Esophagus muscularis mucosa (tissue), 4 donors: ENCODE data around the gene SLC25A22. TPM values are rescaled to one million over a fixed set of nuclear protein-coding genes. Genes with fewer than 3 reads are reported as not detected.

Experiments used
- DNase-seq: peaks from one replicate; pipeline ENCODE4 v3.0.0-alpha.2; 2017; ENCODE audit errors: extremely low spot score
- H3K27ac ChIP-seq, 4 donors: fragments of 200-600 bp; sonication (generic); replicated peaks in 1 of 4; 1 replicate in 3 of 4; 2 replicates in 1 of 4; pipeline ENCODE4 v1.5.1; 2016 to 2019; ENCODE audit warnings: mild to moderate bottlenecking in 1 of 4
- H3K27me3 ChIP-seq, 4 donors: fragments of 200-600 bp; sonication (generic); one replicate each; pipeline versions ENCODE4 v1.5.1 to v1.6.0; 2016 to 2019
- H3K36me3 ChIP-seq, 4 donors: fragments of 200-600 bp; sonication (generic); one replicate each; pipeline ENCODE4 v1.5.1; 2016 to 2019
- H3K4me1 ChIP-seq, 4 donors: fragments of 200-600 bp; sonication (generic); one replicate each; pipeline ENCODE4 v1.5.1; 2016 to 2019
- H3K4me3 ChIP-seq, 4 donors: fragments of 200-600 bp; sonication (generic); 1 replicate in 2 of 4; 2 replicates in 2 of 4; pipeline ENCODE4 v1.5.1; 2016 to 2019; ENCODE audit warnings: mild to moderate bottlenecking in 4 of 4, moderate library complexity in 1 of 4
- H3K9me3 ChIP-seq, 4 donors: fragments of 200-600 bp; sonication (generic); 1 replicate in 3 of 4; 2 replicates in 1 of 4; pipeline ENCODE4 v1.5.1; 2016 to 2019
- EP300 ChIP-seq: sonication (generic); formaldehyde crosslinking; IDR thresholded peaks from one replicate; pipeline ENCODE4 v1.6.1; 2017; ENCODE audit warnings: antibody characterized with exemption
- POLR2A ChIP-seq: fragments of 450-650 bp; IDR thresholded peaks from one replicate; pipeline ENCODE4 v1.6.1; 2017; ENCODE audit warnings: antibody characterized with exemption, moderate library complexity, mild to moderate bottlenecking, low read depth
- POLR2AphosphoS5 ChIP-seq, 2 donors: sonication (generic); formaldehyde crosslinking; IDR thresholded peaks; one replicate each; pipeline ENCODE4 v1.6.1; 2017; ENCODE audit warnings: antibody characterized with exemption in 2 of 2
- WGBS: methylation state at CpG from one replicate; pipeline ENCODE4 v1.1.5; 2018; 5-methylcytosine and 5-hydroxymethylcytosine counted together
- intact Hi-C: fragments of 100-400 bp; cut with DNase I; formaldehyde crosslinking; loops from one replicate; pipeline ENCODE4 v1.15.1; 2023
- total RNA-seq, 4 donors: library from RNA; depleted of rRNA; stranded (reverse); fragments of >200 nt; gene quantifications; one replicate each; pipeline versions ENCODE4 v1.1.0 to v1.2.1, GENCODE V29; 2016
- TF ChIP-seq, protein P1 (sequence below), 3 experiments: fragments of 200-600 bp in 2 of 3; fragments of 450-650 bp in 1 of 3; sonication (generic) in 2 of 3; IDR thresholded peaks; one replicate each; pipeline ENCODE4 v1.5.1; 2017 to 2019; ENCODE audit warnings: antibody characterized with exemption in 3 of 3, mild to moderate bottlenecking in 2 of 3, moderate library complexity in 1 of 3

Gene SLC25A22
- total RNA-seq, 4 donors from 2014 or later = 5.0 to 11.0 (median 9.5) TPM

DNA sequence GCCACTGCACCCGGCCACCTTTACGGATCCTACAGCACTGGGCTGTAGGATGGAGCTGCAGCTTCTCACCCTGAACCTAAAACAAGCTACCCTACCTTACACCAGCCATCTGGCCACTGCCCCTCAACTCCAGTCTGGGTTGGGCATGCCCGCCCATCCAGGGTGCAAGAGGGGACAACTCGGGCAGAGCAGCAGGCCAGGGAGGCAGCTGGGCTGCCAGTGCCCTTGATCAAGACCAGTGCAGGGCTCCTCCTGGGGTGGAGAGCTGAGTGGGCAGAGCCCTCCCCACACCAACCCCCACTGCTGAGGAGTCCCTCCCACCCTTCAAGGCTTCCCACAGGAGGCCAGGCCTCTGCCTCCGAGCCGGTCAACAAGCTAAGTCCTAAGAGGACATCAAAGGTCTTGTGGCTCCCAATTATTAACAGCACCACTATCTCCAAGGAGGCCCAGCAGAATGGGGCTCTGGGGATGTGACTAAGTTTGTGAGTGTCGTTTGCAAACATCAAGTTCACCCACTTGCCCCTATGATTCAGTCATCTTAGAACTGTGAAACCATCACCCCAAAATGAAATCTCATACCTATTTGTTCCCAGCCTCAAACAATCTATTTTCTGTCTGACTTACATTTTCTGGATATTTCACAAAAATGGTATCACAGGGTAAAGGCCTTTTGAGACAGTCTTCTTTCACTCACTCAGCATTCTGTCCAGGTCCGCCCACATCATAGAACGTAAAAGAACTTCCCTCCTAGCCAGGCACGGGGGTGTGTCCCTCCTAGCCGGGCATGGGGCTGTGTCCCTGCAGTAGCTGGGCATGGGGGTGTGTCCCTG is 31.8 kb downstream of the SLC25A22 start:
- no peak for DNase-seq
- 82% methylated on average over 11 of the region's 11 CpGs for WGBS
- TF ChIP-seq, protein P1, sequence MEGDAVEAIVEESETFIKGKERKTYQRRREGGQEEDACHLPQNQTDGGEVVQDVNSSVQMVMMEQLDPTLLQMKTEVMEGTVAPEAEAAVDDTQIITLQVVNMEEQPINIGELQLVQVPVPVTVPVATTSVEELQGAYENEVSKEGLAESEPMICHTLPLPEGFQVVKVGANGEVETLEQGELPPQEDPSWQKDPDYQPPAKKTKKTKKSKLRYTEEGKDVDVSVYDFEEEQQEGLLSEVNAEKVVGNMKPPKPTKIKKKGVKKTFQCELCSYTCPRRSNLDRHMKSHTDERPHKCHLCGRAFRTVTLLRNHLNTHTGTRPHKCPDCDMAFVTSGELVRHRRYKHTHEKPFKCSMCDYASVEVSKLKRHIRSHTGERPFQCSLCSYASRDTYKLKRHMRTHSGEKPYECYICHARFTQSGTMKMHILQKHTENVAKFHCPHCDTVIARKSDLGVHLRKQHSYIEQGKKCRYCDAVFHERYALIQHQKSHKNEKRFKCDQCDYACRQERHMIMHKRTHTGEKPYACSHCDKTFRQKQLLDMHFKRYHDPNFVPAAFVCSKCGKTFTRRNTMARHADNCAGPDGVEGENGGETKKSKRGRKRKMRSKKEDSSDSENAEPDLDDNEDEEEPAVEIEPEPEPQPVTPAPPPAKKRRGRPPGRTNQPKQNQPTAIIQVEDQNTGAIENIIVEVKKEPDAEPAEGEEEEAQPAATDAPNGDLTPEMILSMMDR (IDR thresholded peaks at IDR 0.05) = no peak
- no peak for TF ChIP-seq EP300
- TF ChIP-seq POLR2A = no peak
- TF ChIP-seq POLR2AphosphoS5 (IDR thresholded peaks at IDR 0.05) = no peak
- intact Hi-C loops = no loop called here
- Histone ChIP-seq H3K4me1 (peaks cover 0 to 9% (median 0%) of the 10 kb centered on the region in 4 donors), H3K9me3 (no peaks in the 10 kb centered on the region), H3K27me3 (no peaks in the 10 kb centered on the region), H3K4me3 (no peak overlapping the region), H3K27ac (no peak overlapping the region), H3K36me3 (peaks cover 36 to 93% (median 83%) of the 10 kb centered on the region in 4 donors)

DNA sequence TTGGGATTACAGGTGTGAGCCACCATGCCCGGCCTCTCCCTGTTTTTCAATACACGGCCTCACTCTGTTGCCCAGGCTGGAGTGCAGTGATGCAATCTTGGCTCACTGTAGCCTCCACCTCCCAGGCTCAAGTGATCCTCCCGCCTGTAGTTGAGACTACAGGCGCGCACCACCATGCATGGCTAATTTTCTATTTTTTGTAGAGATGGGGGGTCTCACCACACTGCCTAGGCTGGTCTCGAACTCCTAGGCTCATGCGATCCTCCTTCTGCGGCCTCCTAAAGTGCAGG is 32.3 kb downstream of the SLC25A22 start:
- no peak overlapping the region for H3K27ac ChIP-seq
- 99% methylated on average over 8 of the region's 8 CpGs for WGBS
- H3K4me1 ChIP-seq = peaks cover 0 to 9% (median 0%) of the 10 kb centered on the region in 4 donors
- no peak overlapping the region for H3K4me3 ChIP-seq
- peaks cover 34 to 93% (median 82%) of the 10 kb centered on the region in 4 donors for H3K36me3 ChIP-seq
- TF ChIP-seq EP300 (no peak), POLR2AphosphoS5 (IDR thresholded peaks at IDR 0.05) (no peak), POLR2A (no peak)
- TF ChIP-seq, protein P1 (IDR thresholded peaks at IDR 0.05) = no peak
- no peak for DNase-seq
- no peaks in the 10 kb centered on the region for H3K9me3 ChIP-seq
- intact Hi-C loops = no loop called here
- no peaks in the 10 kb centered on the region for H3K27me3 ChIP-seq

DNA sequence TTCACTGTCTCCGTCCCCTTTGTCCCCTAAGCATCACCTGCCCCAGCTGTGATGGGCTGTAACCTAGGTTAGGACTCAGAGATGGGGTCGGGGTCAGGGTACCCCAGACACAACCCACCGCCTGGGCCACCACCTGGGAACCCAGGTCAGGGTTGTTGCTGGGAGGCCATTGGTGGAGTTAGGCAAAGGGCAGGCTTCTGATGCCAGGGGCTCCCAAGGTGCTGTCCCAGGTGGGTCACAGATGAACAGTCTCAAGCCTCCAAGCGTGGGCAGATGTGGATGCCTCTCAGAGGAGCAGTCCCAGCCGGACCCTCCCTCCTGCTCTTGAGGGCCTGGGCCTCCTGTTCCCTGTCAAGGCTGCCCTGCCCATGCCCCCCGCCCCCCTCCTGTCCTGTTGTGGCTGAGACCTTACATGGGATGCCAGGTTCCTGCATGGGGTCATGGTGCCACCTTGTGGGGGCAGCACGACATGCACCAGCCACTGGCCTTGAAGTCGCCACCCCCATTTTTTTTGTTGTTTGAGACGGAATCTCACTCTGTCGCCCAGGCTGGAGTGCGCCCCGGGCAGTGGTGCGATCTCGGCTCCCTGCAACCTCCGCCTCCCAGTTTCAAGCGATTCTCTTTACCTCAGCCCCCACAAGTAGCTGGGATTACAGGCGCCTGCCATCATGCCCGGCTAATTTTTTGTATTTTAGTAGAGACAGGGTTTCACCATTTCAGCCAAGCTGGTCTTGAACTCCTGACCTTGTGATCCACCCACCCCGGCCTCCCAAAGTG is 32.9 kb downstream of the SLC25A22 start:
- TF ChIP-seq, protein P1 (IDR thresholded peaks at IDR 0.05) = peak; percentile 35 to 76 (median 63)
- TF ChIP-seq EP300 = no peak
- TF ChIP-seq POLR2A = no peak
- no peak overlapping the region for H3K27ac ChIP-seq
- H3K4me3 ChIP-seq = no peak overlapping the region
- H3K4me1 ChIP-seq = peaks cover 0 to 9% (median 0%) of the 10 kb centered on the region in 4 donors
- H3K9me3 ChIP-seq = no peaks in the 10 kb centered on the region
- peaks cover 35 to 93% (median 82%) of the 10 kb centered on the region in 4 donors for H3K36me3 ChIP-seq
- H3K27me3 ChIP-seq = no peaks in the 10 kb centered on the region
- WGBS = 71% methylated on average over 16 of the region's 19 CpGs
- DNase-seq = no peak
- intact Hi-C loops = no loop called here

DNA sequence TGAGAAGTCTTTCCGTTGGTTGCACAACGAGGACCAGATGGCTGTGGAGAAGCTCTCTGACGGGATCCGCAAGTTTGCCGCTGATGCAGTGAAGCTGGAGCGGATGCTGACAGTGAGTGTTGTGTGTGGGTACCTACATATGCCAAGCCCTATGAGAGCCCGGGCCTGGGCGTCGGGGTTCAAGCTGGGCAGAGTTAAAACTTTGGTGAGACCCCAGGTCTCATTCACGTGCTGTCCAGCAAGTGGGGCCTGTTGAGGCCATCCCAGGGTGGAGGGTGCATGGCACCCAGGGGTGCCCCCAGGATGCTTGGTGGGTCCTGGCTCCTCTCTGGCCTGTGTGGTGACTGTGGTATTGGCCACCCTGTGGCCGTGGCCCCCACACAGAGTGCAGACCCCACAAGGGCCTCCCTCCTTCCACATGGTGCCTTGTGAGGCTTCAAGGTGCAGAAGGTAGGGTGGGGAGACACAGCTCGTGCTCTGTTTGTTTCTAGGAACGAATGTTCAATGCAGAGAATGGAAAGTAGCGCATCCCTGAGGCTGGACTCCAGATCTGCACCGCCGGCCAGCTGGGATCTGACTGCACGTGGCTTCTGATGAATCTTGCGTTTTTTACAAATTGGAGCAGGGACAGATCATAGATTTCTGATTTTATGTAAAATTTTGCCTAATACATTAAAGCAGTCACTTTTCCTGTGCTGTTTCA is 33.6 kb downstream of the SLC25A22 start:
- H3K4me3 ChIP-seq = no peak overlapping the region
- DNase-seq = no peak
- TF ChIP-seq POLR2A (no peak), POLR2AphosphoS5 (IDR thresholded peaks at IDR 0.05) (no peak), EP300 (no peak)
- TF ChIP-seq, protein P1 (IDR thresholded peaks at IDR 0.05) = no peak
- H3K27ac ChIP-seq = no peak overlapping the region
- 80% methylated on average over 16 of the region's 18 CpGs for WGBS
- H3K27me3 ChIP-seq = no peaks in the 10 kb centered on the region
- intact Hi-C loops = no loop called here
- peaks cover 43 to 93% (median 83%) of the 10 kb centered on the region in 4 donors for H3K36me3 ChIP-seq
- peaks cover 0 to 9% (median 0%) of the 10 kb centered on the region in 4 donors for H3K4me1 ChIP-seq
- no peaks in the 10 kb centered on the region for H3K9me3 ChIP-seq
